ENCODE results near the gene BRSK1.
"Not testable (repeated sequence)": the region's sequence is repeated elsewhere in the genome, so short reads cannot be mapped to it uniquely, and the experiment has no call there.

The BRSK1 gene

GRCh38 chr19:55319785-55320184 lies 36.0 kb downstream of the BRSK1 start:
- no peak overlapping the region for H3K4me3 ChIP-seq (ENCODE audit: low read length)
- no peak for DNase-seq (ENCODE audit: low read depth, low spot score)

GRCh38 chr19:55320844-55321419 lies 37.1 kb downstream of the BRSK1 start:
- DNase-seq (ENCODE audit: low read depth, low spot score) = no peak
- no peak overlapping the region for H3K4me3 ChIP-seq (ENCODE audit: low read length)

GRCh38 chr19:55321466-55322137 lies 37.8 kb downstream of the BRSK1 start:
- no peak for DNase-seq (ENCODE audit: low read depth, low spot score)
- H3K4me3 ChIP-seq (ENCODE audit: low read length) = no peak overlapping the region

- no peak for DNase-seq (ENCODE audit: low read depth, low spot score)
- no peak overlapping the region for H3K4me3 ChIP-seq (ENCODE audit: low read length)
These were observed 38.5 kb downstream of the BRSK1 start for GRCh38 chr19:55322204-55322885.

- H3K4me3 ChIP-seq (ENCODE audit: low read length) = no peak overlapping the region
- no peak for DNase-seq (ENCODE audit: low read depth, low spot score)
These were observed 40.9 kb downstream of the BRSK1 start for GRCh38 chr19:55324662-55325061.

- no peak for DNase-seq (ENCODE audit: low read depth, low spot score)
- H3K4me3 ChIP-seq (ENCODE audit: low read length) = no peak within 1 kb of the TSS
These were observed 41.4 kb downstream of the BRSK1 start, which contains the start of gene TMEM150B for GRCh38 chr19:55325172-55325571. TMEM150B (minus strand) TSS chr19:55325341; CDS start chr19:55321036, 4,305 bp downstream.

- peak; percentile 71 for DNase-seq (ENCODE audit: low read depth, low spot score)
- not testable (repeated sequence) for H3K4me3 ChIP-seq (ENCODE audit: low read length)
These were observed 45.0 kb downstream of the BRSK1 start for GRCh38 chr19:55328774-55329318.

- not testable (repeated sequence) for H3K4me3 ChIP-seq (ENCODE audit: low read length); DNase-seq (ENCODE audit: low read depth, low spot score)
These were observed 46.0 kb downstream of the BRSK1 start for GRCh38 chr19:55329791-55330190.

- no peak overlapping the region for H3K4me3 ChIP-seq (ENCODE audit: low read length)
- no peak for DNase-seq (ENCODE audit: low read depth, low spot score)
These were observed 50.1 kb downstream of the BRSK1 start for GRCh38 chr19:55333870-55334269.

- no peak for DNase-seq (ENCODE audit: low read depth, low spot score)
- H3K4me3 ChIP-seq (ENCODE audit: low read length) = no peak overlapping the region
These were observed 52.3 kb downstream of the BRSK1 start for GRCh38 chr19:55336101-55336500.

GRCh38 chr19:55339105-55339888 lies 55.5 kb downstream of the BRSK1 start, which contains the start of gene KMT5C:
KMT5C (plus strand) TSS chr19:55339876; CDS start chr19:55341937, 2,061 bp downstream.
- peak; percentile 100 for DNase-seq (ENCODE audit: low read depth, low spot score)
- peak within 1 kb of the TSS; percentile 86 for H3K4me3 ChIP-seq (ENCODE audit: low read length)

- DNase-seq (ENCODE audit: low read depth, low spot score) = no peak
- H3K4me3 ChIP-seq (ENCODE audit: low read length) = peak overlapping the region; percentile 86
These were observed 56.3 kb downstream of the BRSK1 start for GRCh38 chr19:55339889-55340783.

GRCh38 chr19:55340784-55341147 lies 57.0 kb downstream of the BRSK1 start:
- peak overlapping the region; percentile 86 for H3K4me3 ChIP-seq (ENCODE audit: low read length)
- no peak for DNase-seq (ENCODE audit: low read depth, low spot score)

GRCh38 chr19:55341171-55341588 lies 57.4 kb downstream of the BRSK1 start:
- peak; percentile 36 for DNase-seq (ENCODE audit: low read depth, low spot score)
- H3K4me3 ChIP-seq (ENCODE audit: low read length) = peak overlapping the region; percentile 86

GRCh38 chr19:55341595-55342531 lies 58.1 kb downstream of the BRSK1 start:
- peak overlapping the region; percentile 86 for H3K4me3 ChIP-seq (ENCODE audit: low read length)
- DNase-seq (ENCODE audit: low read depth, low spot score) = no peak

- no peak for DNase-seq (ENCODE audit: low read depth, low spot score)
These were observed 60.6 kb downstream of the BRSK1 start for GRCh38 chr19:55344444-55344843.

GRCh38 chr19:55345101-55345817 lies 61.5 kb downstream of the BRSK1 start:
- H3K4me3 ChIP-seq (ENCODE audit: low read length) = no peak overlapping the region
- DNase-seq (ENCODE audit: low read depth, low spot score) = no peak

More at GRCh38 chr19:55344444-55344843, 60.6 kb downstream of the BRSK1 start:
- no peak overlapping the region for H3K4me3 ChIP-seq (ENCODE audit: low read length)
